Left forelimb (tissue), 1 donor: ENCODE measurements around the gene PIGC.

Source experiments
- DNase-seq: peaks from one replicate; pipeline ENCODE4 v3.0.0-alpha.2; 2018; ENCODE audit warnings: low spot score

Gene PIGC

GRCh38 chr1:172430128-172430454, 13.8 kb downstream of the PIGC start:
- DNase-seq, result no peak

DNA sequence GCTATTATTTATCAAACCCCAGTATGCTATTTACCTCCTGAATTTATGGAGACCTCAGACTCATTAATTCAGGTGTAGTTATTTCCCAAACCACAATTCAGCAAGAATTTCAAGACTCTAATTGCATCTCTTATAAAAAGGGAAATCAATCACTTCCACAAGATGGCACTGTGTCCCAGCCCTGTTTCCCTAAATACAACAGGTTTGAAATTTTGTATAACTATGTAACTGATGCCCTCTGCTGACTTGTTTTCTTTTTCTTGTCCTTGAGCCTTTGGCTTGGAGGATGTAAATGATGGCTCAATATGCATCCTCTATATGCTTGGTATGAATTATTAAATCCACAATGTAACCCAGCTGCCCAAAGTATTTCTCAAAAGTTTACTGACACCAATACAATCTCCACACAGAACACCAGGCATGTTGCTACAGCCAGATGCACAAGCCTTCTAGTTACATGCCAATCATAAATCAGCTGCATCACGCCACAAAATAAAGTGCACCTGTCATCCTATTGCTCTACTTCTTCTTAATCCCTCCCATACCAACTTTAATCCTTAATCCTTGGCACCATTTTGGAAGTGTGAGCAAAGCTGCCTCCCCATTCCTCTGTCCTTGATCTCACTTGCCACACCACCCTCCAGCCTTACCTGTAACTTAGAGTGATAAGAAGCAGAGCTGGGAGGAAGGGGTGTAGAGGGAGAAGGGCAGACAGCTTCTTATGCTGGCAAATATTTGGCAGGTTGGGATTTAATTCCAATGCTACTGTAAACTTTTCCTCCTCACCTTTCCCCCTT, 14.3 kb downstream of the PIGC start:
- no peak for DNase-seq

GRCh38 chr1:172427191-172427590, 16.7 kb downstream of the PIGC start:
- no peak for DNase-seq

GRCh38 chr1:172425339-172425738, 18.5 kb downstream of the PIGC start:
- DNase-seq, result no peak

DNA sequence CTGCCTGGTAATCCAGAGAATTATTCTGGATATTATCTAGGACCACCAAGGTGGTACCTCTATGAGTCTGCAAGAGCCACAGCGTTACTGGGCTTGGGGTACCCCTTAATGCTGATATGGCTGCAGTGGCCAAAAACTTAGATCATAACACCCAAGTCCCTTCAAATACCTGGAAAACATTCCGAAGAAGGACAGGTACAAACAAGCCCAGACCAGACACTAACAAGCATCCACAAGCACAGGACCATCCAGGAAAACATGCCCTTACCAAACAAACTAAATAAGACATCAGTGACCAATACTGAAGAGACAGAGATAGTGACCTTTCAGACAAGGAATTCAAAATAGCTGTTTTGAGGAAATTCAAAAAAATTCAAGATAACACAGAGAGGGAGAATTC, 20.5 kb downstream of the PIGC start:
- DNase-seq, result no peak

- no peak for DNase-seq
Observed at GRCh38 chr1:172421974-172422604, 21.8 kb downstream of the PIGC start.

- no peak for DNase-seq
Observed at GRCh38 chr1:172420385-172420784, 23.5 kb downstream of the PIGC start, which contains the start of gene C1orf105. Gene C1orf105, plus strand, starts transcription at chr1:172420685. Its CDS starts 201 bp downstream, at chr1:172420886.

GRCh38 chr1:172417557-172417956, 26.3 kb downstream of the PIGC start:
- DNase-seq, result no peak

DNA sequence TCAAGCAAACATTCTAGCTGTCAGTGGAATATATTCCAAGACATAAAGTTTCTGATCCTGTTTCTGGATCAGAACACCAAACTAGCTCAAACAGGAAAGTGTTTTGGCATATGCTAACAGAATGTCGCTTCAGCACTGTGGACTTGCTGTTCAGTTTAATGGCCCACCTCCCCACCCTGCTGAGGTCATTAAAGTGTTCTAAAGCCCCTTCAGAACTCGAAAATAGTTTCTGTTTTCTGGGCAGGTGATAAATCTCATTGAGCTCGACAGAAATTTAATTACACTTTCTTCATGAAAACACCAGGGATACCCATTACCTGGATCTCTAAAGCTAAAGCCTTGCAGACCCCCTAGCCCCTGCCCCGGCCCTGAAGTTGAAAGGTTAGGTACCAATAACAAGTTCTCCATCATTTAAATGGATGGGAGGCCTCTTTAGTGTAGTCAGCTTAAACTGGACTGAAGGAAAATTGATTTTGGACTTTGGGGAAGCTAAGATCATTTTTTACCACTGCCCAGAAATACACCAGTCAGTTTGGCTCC, 27.3 kb downstream of the PIGC start:
- DNase-seq, result no peak

DNA sequence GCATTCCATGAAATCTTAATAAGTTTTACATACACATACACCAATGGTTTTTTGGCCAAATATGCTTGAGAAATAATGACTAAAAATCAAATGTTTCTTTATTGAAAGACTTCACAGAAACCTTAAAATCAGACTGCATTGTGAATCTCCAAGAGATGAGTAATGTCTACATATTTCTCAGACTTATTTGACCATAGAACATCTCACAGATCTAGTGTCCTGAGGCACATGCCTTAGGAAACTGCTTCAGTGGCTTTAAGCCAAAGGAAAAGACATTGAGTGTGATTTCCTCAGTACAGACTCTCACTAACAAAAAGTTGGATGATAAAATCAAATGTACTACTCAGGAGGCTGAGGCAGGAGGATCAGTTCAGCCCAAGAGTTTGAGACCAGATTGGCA, 29.5 kb downstream of the PIGC start:
- no peak for DNase-seq

- no peak for DNase-seq
Observed at GRCh38 chr1:172411791-172412338, 32.0 kb downstream of the PIGC start.

DNA sequence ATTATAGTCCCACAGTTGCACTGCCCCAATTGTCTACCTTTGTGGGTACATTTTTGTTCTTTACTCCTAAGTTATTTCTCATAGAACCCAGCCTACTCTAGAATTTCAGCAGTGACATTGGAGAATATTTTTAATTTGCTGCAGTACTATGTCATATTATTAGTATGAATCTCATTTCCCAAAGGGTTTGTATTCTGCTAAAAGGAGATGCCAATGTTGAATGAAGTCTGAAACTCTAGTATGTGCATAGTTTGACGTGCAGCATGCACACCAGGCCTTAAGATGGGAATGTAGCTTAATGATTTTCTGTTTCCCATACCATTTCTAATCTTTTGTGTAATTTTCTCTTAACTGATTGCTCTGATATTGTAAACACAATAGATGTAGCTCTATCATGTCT, 33.8 kb downstream of the PIGC start:
- no peak for DNase-seq

GRCh38 chr1:172408958-172409357, 34.9 kb downstream of the PIGC start:
- DNase-seq, result no peak

- DNase-seq, result no peak
Observed at GRCh38 chr1:172406968-172407367, 36.9 kb downstream of the PIGC start.

DNA sequence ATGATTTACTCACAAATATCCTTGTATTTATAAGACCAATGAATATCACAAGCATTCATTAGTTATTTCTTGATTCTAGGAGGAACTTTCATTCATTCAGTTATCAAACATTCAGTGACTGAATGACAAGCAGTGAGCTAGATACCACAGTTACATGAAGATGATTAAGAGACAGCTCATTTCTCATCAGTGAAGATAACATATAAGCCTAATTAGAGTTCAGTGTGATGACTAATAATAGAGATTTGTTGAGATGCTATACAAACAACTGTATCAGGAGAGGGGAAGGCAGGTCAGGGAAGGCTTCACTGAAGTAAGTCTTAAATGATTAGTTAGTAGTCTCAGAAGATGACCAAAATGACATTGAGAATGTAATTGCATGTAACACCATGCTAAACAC, 38.0 kb downstream of the PIGC start:
- DNase-seq, result no peak

GRCh38 chr1:172404121-172404520, 39.7 kb downstream of the PIGC start:
- DNase-seq, result no peak

DNA sequence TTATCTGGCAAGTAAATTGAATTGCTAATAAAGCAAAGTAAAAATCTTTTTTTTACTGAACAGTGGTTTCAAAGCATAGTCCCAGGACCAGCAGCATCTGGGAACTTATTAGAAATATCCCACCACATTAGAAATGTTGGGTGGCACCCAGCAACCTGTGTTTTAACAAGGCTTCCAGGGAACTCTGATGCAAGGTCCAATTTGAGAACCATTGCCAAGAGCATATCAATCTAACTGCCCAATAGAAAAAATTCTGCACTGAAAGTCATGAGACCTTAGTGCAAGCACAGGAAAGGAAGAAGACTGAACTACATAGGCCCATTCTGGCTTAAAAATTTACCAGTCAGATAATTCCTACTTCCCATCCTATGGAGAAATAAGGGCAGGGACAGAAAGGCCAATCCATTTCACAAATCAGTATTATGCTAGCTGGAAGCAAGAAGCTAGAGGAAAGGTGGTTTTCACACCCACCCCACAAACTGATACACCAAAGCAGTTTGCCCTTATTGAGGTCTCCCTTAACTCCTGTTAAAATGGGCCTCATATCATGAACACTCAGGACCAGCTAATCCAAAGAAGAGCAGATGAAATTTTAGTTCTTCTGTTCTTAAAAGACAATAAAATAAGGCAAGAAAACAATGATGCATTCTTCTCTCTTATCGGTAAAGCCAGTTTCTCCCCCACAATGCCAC, 40.8 kb downstream of the PIGC start:
- DNase-seq, result no peak

DNA sequence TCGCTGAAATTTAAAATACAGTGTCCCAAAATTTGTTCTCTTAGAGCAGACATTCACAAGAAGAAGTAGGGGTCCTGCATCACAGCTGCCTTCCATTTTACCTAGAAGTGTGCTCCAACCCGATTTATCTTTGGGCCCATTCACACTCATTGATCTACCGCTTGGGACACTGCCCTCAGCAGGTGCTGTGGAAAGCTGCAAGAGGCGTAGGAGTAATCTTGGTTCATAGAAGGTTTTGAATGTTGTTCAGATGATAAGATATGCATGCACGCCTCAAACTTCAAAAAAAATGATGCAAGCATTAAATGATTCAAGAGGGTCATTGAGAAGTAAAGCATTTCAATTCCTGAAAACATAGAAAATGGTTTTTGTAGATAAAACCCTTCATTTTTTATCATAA, 42.0 kb downstream of the PIGC start:
- DNase-seq, result no peak

DNA sequence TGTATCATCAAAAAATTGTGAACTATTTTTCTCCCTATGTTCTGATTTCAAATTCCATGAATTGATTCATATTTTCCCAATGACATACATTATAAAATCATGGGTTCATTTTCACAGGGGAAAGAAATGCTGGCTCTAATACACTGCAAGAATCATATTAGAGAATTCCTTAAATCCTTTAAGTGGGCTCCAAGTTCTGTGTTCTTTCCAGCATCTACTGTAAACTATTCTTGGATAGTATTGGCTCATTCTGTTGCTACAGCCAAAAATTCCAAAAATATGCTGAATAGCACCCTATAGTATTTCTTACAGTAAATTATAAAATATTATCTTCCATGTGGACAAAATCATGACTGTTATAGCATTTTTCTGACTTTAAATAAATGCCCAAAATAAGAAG, 42.4 kb downstream of the PIGC start:
- no peak for DNase-seq

- DNase-seq, result no peak
Observed at GRCh38 chr1:172400722-172401105, 43.2 kb downstream of the PIGC start.

DNA sequence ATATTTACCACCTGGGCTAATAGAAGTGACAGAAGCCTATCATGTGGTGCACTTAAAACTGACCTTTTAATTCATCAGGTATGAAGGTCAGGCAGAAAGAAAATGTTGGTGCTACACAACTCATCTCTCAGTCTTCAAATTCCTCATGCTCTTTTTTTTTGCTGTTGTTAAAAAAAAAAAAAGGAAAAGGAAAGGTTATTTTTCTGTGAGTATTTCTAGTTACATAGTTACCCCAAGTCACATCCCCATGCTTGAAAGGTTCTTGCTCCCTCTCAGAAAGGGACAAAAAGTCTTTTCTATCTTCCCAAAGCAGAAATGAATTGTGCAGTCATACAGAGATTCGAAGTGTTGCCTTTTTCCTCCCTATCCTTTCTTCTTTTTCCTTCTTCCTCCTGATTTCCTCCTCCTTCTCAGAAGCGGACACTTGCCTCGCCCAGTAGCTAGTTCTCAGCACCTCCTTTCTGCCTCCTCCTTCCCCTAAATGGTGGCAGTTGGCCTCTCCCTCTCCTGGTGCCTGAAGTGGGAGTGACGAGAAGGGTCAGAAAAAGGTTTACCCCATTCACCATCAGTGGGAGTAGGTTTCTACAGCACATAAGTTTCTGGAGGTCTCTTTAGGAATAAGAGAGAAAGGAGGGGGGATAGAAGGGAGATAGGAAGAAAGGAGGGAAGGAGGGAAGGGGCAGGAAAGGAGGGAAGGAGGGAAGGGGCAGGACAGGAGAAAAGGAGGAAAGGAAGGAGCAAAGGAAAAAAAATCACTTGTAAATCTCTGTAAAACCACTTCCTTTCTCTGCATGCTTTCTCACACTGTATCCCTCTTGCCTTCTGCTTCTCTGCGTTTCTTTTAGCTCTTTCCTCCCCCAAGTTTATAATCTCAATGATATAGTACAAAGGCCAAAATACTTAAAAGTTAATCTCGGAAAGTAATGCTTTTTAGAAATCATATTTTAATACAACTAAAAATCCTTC, 43.8 kb downstream of the PIGC start:
- DNase-seq, result no peak
